WTC11 (cell line): Measurements from ENCODE around the gene FOCAD. TPM values are rescaled to one million over a fixed set of nuclear protein-coding genes. Genes with fewer than 3 reads are reported as not detected.

Experiments
- ATAC-seq: fragments of 200-7000 bp; cut with Tn5 transposase; 2 replicates; pipeline ENCODE4 v1.10.0; 2021; ENCODE audit warnings: mild to moderate bottlenecking, moderate library complexity
- CTCF ChIA-PET: fragments of 300-600 bp; sonication (Branson Sonifier 250); formaldehyde crosslinking; loops from one replicate; lab custom pipeline; 2021; ENCODE audit warnings: antibody characterized with exemption; lab: Charles Lee
- POLR2A ChIA-PET: fragments of 350-600 bp; sonication (Branson Sonifier 250); formaldehyde crosslinking; loops from one replicate; lab custom pipeline; 2021; ENCODE audit warnings: antibody characterized with exemption; lab: Charles Lee
- DNase-seq: peaks from one replicate; pipeline ENCODE4 v3.0.0; 2021; ENCODE audit warnings: low spot score
- H3K27ac Mint-ChIP-seq: 2 replicates; pipeline ENCODE4 v1.8.0; 2021; ENCODE audit warnings: mixed read lengths
- H3K27me3 Mint-ChIP-seq: 2 replicates; pipeline ENCODE4 v1.8.0; 2021; ENCODE audit warnings: low read depth, mild to moderate bottlenecking, moderate library complexity, mixed read lengths
- H3K36me3 Mint-ChIP-seq: 2 replicates; pipeline ENCODE4 v1.8.0; 2021; ENCODE audit warnings: mixed read lengths
- H3K4me1 Mint-ChIP-seq: 2 replicates; pipeline ENCODE4 v1.8.0; 2022; ENCODE audit warnings: mixed read lengths
- H3K4me3 Mint-ChIP-seq: 2 replicates; pipeline ENCODE4 v1.8.0; 2021; ENCODE audit warnings: mild to moderate bottlenecking, moderate library complexity, mixed read lengths
- H3K9me3 Mint-ChIP-seq: 2 replicates; pipeline ENCODE4 v1.8.0; 2021; ENCODE audit warnings: mixed read lengths
- ATF1 ChIP-seq: sonication (generic); formaldehyde crosslinking; IDR thresholded peaks from 2 replicates; pipeline ENCODE4 v1.8.1; 2023; ENCODE audit warnings: mild to moderate bottlenecking, moderate library complexity, missing genetic modification reagents
- EMX1 ChIP-seq: fragments of 250-450 bp; sonication (Bioruptor Pico); IDR thresholded peaks from 2 replicates; pipeline ENCODE4 v1.8.0; 2021; ENCODE audit warnings: mild to moderate bottlenecking
- FOXJ3 ChIP-seq: sonication (generic); formaldehyde crosslinking; IDR thresholded peaks from 2 replicates; pipeline ENCODE4 v1.9.0; 2021; ENCODE audit warnings: missing genetic modification reagents, mild to moderate bottlenecking, borderline replicate concordance
- FOXK1 ChIP-seq: sonication (generic); formaldehyde crosslinking; IDR thresholded peaks from 2 replicates; pipeline ENCODE4 v1.8.0; 2022; ENCODE audit warnings: mild to moderate bottlenecking, moderate library complexity, missing genetic modification reagents
- JAZF1 ChIP-seq: fragments of 250-450 bp; sonication (Bioruptor Pico); IDR thresholded peaks from 2 replicates; pipeline ENCODE4 v1.9.0; 2021; ENCODE audit warnings: moderate library complexity, mild to moderate bottlenecking, inconsistent platforms
- NR3C1 ChIP-seq: sonication (generic); formaldehyde crosslinking; conservative IDR thresholded peaks from 2 replicates; pipeline ENCODE4 v1.8.1; 2023; ENCODE audit warnings: low read depth, mild to moderate bottlenecking, missing genetic modification reagents
- PRRX2 ChIP-seq: fragments of 250-450 bp; sonication (Bioruptor Pico); IDR thresholded peaks from 2 replicates; pipeline ENCODE4 v1.8.0; 2021; ENCODE audit warnings: mild to moderate bottlenecking
- total RNA-seq: library from RNA; stranded (reverse); gene quantifications from 3 replicates; pipeline ENCODE4 v1.2.3, GENCODE V29; 2021
- TF ChIP-seq, protein P1 (sequence below): sonication (generic); formaldehyde crosslinking; IDR thresholded peaks from 2 replicates; pipeline ENCODE4 v1.8.0; 2022; ENCODE audit warnings: mild to moderate bottlenecking, missing genetic modification reagents
- TF ChIP-seq, protein P2 (sequence below): sonication (generic); formaldehyde crosslinking; IDR thresholded peaks from 2 replicates; pipeline ENCODE4 v1.8.0; 2023; ENCODE audit warnings: missing genetic modification reagents
- TF ChIP-seq, protein P3 (sequence below): fragments of 250-450 bp; sonication (Bioruptor Pico); IDR thresholded peaks from 2 replicates; pipeline ENCODE4 v1.9.0; 2021; ENCODE audit warnings: mild to moderate bottlenecking, borderline replicate concordance
- TF ChIP-seq, protein P4 (sequence below): sonication (generic); formaldehyde crosslinking; IDR thresholded peaks from 2 replicates; pipeline ENCODE4 v1.8.0; 2022; ENCODE audit warnings: mild to moderate bottlenecking, missing genetic modification reagents
- TF ChIP-seq, protein P5 (sequence below): fragments of 250-450 bp; sonication (Bioruptor Pico); IDR thresholded peaks from 2 replicates; pipeline ENCODE4 v2.1.2; 2022; ENCODE audit warnings: mild to moderate bottlenecking, moderate library complexity
- TF ChIP-seq, protein P6 (sequence below): sonication (generic); formaldehyde crosslinking; conservative IDR thresholded peaks from 2 replicates; pipeline ENCODE4 v1.8.1; 2022; ENCODE audit warnings: mild to moderate bottlenecking, missing genetic modification reagents
- TF ChIP-seq, protein P7 (sequence below): sonication (generic); formaldehyde crosslinking; IDR thresholded peaks from 2 replicates; pipeline ENCODE4 v1.8.1; 2022; ENCODE audit warnings: mild to moderate bottlenecking, moderate library complexity, missing genetic modification reagents
- TF ChIP-seq, protein P8 (sequence below): sonication (generic); formaldehyde crosslinking; IDR thresholded peaks from 2 replicates; pipeline ENCODE4 v1.8.1; 2022; ENCODE audit warnings: missing genetic modification reagents, borderline replicate concordance

FOCAD gene
- total RNA-seq, 1 experiment from 2014 or later, result 34.3 TPM

DNA sequence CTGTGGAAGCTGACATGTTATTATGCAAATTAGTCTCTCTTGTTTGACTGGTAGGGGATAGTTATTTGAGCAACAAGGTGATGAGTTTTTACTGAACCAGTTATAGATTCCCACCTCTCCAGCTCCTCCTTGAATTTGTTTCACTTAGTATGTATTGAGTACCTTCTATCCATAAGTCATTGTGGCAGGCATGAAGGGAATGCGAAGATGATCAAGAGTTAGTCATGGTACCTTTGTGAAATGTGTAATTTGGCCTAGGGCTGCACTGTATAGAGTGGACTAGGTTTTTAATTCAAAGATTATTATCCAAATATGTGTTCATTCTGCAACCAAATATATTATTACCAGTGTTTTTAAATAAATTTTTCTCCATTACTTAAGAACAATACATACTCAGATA lies 237.3 kb downstream of the FOCAD start:
- H3K27ac Mint-ChIP-seq, result no peak overlapping the region
- no peaks in the 10 kb centered on the region for H3K4me1 Mint-ChIP-seq
- H3K9me3 Mint-ChIP-seq, result peaks cover 8% of the 10 kb centered on the region
- no peak for DNase-seq
- TF ChIP-seq, protein P1, sequence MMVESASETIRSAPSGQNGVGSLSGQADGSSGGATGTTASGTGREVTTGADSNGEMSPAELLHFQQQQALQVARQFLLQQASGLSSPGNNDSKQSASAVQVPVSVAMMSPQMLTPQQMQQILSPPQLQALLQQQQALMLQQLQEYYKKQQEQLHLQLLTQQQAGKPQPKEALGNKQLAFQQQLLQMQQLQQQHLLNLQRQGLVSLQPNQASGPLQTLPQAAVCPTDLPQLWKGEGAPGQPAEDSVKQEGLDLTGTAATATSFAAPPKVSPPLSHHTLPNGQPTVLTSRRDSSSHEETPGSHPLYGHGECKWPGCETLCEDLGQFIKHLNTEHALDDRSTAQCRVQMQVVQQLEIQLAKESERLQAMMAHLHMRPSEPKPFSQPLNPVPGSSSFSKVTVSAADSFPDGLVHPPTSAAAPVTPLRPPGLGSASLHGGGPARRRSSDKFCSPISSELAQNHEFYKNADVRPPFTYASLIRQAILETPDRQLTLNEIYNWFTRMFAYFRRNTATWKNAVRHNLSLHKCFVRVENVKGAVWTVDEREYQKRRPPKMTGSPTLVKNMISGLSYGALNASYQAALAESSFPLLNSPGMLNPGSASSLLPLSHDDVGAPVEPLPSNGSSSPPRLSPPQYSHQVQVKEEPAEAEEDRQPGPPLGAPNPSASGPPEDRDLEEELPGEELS (CRISPR knock-in tag), result no peak
- TF ChIP-seq EMX1 (CRISPR knock-in tag) (no peak), FOXJ3 (CRISPR knock-in tag) (no peak), NR3C1 (CRISPR knock-in tag) (no peak), ATF1 (CRISPR knock-in tag) (no peak), FOXK1 (CRISPR knock-in tag) (no peak), JAZF1 (CRISPR knock-in tag) (no peak), PRRX2 (no peak)
- TF ChIP-seq, protein P2, sequence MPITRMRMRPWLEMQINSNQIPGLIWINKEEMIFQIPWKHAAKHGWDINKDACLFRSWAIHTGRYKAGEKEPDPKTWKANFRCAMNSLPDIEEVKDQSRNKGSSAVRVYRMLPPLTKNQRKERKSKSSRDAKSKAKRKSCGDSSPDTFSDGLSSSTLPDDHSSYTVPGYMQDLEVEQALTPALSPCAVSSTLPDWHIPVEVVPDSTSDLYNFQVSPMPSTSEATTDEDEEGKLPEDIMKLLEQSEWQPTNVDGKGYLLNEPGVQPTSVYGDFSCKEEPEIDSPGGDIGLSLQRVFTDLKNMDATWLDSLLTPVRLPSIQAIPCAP, result no peak
- TF ChIP-seq, protein P3, sequence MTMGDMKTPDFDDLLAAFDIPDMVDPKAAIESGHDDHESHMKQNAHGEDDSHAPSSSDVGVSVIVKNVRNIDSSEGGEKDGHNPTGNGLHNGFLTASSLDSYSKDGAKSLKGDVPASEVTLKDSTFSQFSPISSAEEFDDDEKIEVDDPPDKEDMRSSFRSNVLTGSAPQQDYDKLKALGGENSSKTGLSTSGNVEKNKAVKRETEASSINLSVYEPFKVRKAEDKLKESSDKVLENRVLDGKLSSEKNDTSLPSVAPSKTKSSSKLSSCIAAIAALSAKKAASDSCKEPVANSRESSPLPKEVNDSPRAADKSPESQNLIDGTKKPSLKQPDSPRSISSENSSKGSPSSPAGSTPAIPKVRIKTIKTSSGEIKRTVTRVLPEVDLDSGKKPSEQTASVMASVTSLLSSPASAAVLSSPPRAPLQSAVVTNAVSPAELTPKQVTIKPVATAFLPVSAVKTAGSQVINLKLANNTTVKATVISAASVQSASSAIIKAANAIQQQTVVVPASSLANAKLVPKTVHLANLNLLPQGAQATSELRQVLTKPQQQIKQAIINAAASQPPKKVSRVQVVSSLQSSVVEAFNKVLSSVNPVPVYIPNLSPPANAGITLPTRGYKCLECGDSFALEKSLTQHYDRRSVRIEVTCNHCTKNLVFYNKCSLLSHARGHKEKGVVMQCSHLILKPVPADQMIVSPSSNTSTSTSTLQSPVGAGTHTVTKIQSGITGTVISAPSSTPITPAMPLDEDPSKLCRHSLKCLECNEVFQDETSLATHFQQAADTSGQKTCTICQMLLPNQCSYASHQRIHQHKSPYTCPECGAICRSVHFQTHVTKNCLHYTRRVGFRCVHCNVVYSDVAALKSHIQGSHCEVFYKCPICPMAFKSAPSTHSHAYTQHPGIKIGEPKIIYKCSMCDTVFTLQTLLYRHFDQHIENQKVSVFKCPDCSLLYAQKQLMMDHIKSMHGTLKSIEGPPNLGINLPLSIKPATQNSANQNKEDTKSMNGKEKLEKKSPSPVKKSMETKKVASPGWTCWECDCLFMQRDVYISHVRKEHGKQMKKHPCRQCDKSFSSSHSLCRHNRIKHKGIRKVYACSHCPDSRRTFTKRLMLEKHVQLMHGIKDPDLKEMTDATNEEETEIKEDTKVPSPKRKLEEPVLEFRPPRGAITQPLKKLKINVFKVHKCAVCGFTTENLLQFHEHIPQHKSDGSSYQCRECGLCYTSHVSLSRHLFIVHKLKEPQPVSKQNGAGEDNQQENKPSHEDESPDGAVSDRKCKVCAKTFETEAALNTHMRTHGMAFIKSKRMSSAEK (CRISPR knock-in tag), result no peak
- TF ChIP-seq, protein P4, sequence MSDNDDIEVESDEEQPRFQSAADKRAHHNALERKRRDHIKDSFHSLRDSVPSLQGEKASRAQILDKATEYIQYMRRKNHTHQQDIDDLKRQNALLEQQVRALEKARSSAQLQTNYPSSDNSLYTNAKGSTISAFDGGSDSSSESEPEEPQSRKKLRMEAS (CRISPR knock-in tag), result no peak
- TF ChIP-seq, protein P5, sequence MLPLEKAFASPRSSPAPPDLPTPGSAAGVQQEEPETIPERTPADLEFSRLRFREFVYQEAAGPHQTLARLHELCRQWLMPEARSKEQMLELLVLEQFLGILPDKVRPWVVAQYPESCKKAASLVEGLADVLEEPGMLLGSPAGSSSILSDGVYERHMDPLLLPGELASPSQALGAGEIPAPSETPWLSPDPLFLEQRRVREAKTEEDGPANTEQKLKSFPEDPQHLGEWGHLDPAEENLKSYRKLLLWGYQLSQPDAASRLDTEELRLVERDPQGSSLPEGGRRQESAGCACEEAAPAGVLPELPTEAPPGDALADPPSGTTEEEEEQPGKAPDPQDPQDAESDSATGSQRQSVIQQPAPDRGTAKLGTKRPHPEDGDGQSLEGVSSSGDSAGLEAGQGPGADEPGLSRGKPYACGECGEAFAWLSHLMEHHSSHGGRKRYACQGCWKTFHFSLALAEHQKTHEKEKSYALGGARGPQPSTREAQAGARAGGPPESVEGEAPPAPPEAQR (CRISPR knock-in tag), result no peak
- TF ChIP-seq, protein P6, sequence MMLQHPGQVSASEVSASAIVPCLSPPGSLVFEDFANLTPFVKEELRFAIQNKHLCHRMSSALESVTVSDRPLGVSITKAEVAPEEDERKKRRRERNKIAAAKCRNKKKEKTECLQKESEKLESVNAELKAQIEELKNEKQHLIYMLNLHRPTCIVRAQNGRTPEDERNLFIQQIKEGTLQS (CRISPR knock-in tag), result no peak
- TF ChIP-seq, protein P7, sequence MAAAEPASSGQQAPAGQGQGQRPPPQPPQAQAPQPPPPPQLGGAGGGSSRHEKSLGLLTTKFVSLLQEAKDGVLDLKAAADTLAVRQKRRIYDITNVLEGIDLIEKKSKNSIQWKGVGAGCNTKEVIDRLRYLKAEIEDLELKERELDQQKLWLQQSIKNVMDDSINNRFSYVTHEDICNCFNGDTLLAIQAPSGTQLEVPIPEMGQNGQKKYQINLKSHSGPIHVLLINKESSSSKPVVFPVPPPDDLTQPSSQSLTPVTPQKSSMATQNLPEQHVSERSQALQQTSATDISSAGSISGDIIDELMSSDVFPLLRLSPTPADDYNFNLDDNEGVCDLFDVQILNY, result no peak
- TF ChIP-seq, protein P8, sequence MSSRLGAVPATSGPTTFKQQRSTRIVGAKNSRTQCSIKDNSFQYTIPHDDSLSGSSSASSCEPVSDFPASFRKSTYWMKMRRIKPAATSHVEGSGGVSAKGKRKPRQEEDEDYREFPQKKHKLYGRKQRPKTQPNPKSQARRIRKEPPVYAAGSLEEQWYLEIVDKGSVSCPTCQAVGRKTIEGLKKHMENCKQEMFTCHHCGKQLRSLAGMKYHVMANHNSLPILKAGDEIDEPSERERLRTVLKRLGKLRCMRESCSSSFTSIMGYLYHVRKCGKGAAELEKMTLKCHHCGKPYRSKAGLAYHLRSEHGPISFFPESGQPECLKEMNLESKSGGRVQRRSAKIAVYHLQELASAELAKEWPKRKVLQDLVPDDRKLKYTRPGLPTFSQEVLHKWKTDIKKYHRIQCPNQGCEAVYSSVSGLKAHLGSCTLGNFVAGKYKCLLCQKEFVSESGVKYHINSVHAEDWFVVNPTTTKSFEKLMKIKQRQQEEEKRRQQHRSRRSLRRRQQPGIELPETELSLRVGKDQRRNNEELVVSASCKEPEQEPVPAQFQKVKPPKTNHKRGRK, result no peak
- no peak overlapping the region for H3K4me3 Mint-ChIP-seq
- ChIA-PET POLR2A (no interaction called here), CTCF (no interaction called here)
- H3K27me3 Mint-ChIP-seq, result no peaks in the 10 kb centered on the region
- H3K36me3 Mint-ChIP-seq, result peaks cover 25% of the 10 kb centered on the region
- no peak for ATAC-seq
